Mammary epithelial cell (primary cell): ENCODE measurements around the gene LMBRD1.

ENCODE experiments used
- EZH2 ChIP-seq: IDR thresholded peaks from 2 replicates; pipeline ENCODE4 v1.6.1; 2012; ENCODE audit warnings: low read length, inconsistent platforms, borderline replicate concordance
- TF ChIP-seq, protein P1 (sequence below), 2 donors: IDR thresholded peaks in 1 of 2; conservative IDR thresholded peaks in 1 of 2; 2 replicates each; pipeline ENCODE4 v1.5.1; 2011 to 2012; ENCODE audit warnings: inconsistent platforms in 2 of 2, low read length in 2 of 2, mild to moderate bottlenecking in 2 of 2, control low read depth in 1 of 2, low read depth in 1 of 2; ENCODE audit not compliant: insufficient read depth in 1 of 2; ENCODE audit errors: extremely low read depth in 1 of 2

DNA sequence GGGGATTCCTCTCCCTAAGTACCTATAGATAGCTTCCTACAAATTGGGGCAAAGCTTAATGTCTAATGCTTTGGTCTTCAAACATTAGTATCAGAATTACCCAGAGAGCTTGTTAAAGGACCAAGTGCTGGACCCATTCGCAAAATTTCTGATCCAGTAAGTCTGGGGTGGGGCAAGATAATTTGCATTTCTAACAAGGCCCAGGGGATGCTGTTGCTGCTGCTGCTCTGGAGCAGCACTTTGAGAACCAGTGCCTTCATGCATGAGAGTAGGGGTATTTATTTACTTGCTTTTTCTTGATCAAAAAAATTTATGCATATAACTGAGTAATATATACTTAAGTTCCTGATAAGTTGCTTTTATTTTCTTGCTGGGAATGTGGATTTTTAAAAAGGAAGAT lies 45.1 kb upstream of the LMBRD1 start:
- no peak for TF ChIP-seq EZH2
- TF ChIP-seq, protein P1, sequence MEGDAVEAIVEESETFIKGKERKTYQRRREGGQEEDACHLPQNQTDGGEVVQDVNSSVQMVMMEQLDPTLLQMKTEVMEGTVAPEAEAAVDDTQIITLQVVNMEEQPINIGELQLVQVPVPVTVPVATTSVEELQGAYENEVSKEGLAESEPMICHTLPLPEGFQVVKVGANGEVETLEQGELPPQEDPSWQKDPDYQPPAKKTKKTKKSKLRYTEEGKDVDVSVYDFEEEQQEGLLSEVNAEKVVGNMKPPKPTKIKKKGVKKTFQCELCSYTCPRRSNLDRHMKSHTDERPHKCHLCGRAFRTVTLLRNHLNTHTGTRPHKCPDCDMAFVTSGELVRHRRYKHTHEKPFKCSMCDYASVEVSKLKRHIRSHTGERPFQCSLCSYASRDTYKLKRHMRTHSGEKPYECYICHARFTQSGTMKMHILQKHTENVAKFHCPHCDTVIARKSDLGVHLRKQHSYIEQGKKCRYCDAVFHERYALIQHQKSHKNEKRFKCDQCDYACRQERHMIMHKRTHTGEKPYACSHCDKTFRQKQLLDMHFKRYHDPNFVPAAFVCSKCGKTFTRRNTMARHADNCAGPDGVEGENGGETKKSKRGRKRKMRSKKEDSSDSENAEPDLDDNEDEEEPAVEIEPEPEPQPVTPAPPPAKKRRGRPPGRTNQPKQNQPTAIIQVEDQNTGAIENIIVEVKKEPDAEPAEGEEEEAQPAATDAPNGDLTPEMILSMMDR (conservative IDR thresholded peaks at IDR 0.05 in 1 of 2, IDR thresholded peaks at IDR 0.05 in 1 of 2; ENCODE audit: extremely low read depth in 1 of 2, insufficient read depth in 1 of 2, low read depth in 1 of 2, low read length in 2 of 2): no peak
